ENCODE data around the gene PHOSPHO2. TPM values are rescaled to one million over a fixed set of nuclear protein-coding genes. Genes with fewer than 3 reads are reported as not detected.

PHOSPHO2 gene
- total RNA-seq, 1 experiment from 2014 or later, result 5.0 TPM

DNA sequence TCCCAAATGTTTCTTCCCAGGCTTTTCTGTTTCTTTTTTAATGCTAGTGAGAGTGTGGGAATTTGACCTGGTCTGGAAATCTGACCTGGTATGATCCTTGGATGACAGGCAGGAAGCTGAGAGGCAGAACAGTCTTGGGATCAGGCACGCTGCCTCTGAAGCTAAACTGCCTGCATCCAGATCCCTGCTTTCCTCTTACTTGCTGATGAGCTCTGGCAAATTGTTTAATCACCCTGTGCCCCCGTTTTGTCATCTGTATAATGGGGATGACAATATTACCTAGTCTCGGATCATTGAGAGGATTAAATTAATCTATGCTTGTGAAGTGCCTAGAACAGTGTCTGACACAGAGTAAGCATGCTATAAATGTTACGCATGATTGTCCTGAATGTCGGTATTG, 42.6 kb downstream of the PHOSPHO2 start:
- H3K4me3 ChIP-seq (ENCODE audit: low read depth, low read length), result no peak overlapping the region
- ChIA-PET POLR2A (no interaction called here), CTCF (no interaction called here)
- no peaks in the 10 kb centered on the region for H3K27me3 Mint-ChIP-seq (ENCODE audit: insufficient read depth, unreplicated experiment)
- H3K36me3 Mint-ChIP-seq (ENCODE audit: insufficient read depth, unreplicated experiment), result peaks cover 18% of the 10 kb centered on the region
- H3K4me1 ChIP-seq, result peaks cover 8% of the 10 kb centered on the region; the same call in 1 of the 2 replicates
- H3K4me3 Mint-ChIP-seq (ENCODE audit: unreplicated experiment), result no peak overlapping the region
- no peaks in the 10 kb centered on the region; the same call in 1 of the 2 replicates for H3K36me3 ChIP-seq (ENCODE audit: control insufficient read depth, insufficient read depth, low read length)
- TF ChIP-seq, protein P1, sequence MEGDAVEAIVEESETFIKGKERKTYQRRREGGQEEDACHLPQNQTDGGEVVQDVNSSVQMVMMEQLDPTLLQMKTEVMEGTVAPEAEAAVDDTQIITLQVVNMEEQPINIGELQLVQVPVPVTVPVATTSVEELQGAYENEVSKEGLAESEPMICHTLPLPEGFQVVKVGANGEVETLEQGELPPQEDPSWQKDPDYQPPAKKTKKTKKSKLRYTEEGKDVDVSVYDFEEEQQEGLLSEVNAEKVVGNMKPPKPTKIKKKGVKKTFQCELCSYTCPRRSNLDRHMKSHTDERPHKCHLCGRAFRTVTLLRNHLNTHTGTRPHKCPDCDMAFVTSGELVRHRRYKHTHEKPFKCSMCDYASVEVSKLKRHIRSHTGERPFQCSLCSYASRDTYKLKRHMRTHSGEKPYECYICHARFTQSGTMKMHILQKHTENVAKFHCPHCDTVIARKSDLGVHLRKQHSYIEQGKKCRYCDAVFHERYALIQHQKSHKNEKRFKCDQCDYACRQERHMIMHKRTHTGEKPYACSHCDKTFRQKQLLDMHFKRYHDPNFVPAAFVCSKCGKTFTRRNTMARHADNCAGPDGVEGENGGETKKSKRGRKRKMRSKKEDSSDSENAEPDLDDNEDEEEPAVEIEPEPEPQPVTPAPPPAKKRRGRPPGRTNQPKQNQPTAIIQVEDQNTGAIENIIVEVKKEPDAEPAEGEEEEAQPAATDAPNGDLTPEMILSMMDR (IDR thresholded peaks at IDR 0.05; ENCODE audit: insufficient read depth in 1 of 2, low read depth in 1 of 2, low read length in 1 of 2, severe bottlenecking in 1 of 2, unreplicated experiment in 1 of 2), result no peak
- H3K4me1 Mint-ChIP-seq (ENCODE audit: low read depth, unreplicated experiment), result peaks cover 5% of the 10 kb centered on the region
- intact Hi-C loops (cut with micrococcal nuclease; ENCODE audit: unreplicated experiment), result no loop called here
- no peaks in the 10 kb centered on the region for H3K9me3 ChIP-seq
- BruUV-seq (replicated peaks), result no TSS peak
- H3K27me3 ChIP-seq (replicated peaks; ENCODE audit: control insufficient read depth, insufficient read depth, low read length), result no peaks in the 10 kb centered on the region
- H3K9me3 Mint-ChIP-seq (ENCODE audit: unreplicated experiment), result peaks cover 10% of the 10 kb centered on the region
- H3K27ac Mint-ChIP-seq (ENCODE audit: unreplicated experiment), result no peak overlapping the region
- no peak for DNase-seq

DNA sequence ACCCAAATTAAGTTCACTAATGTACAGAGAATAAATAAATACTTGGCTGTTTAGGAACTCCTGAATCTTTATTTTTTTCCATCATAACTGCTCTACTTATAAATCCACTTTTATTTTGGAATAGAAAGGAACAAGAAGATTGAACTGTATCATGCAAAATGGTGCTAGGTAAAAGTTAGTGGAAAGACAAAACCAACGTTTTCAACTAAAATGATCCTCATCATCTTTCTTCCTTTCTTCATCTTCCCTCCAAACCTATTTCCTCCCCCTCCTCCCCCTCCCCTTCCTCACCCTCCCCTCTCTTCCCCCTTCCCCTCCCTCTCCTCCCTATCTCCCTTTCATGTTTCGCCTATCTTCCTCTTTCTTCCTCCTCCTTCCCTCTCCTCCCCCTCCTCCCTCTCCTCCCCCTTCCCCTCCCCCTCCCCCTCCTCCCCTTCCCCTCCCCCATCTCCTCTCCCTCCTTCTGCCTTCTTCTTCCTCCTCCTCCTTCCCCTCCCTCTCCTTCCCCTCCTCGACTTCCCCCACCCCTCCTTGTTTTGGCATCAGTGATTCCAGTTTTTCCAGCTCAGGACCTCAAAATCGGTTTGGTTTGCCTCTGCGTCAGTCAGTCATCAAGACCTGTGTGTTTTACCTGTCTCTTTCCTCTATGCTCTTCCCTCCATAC, 44.4 kb downstream of the PHOSPHO2 start:
- Histone ChIP-seq H3K27me3 (replicated peaks; ENCODE audit: control insufficient read depth, insufficient read depth, low read length) (no peaks in the 10 kb centered on the region), H3K4me3 (ENCODE audit: low read depth, low read length) (no peak overlapping the region), H3K9me3 (no peaks in the 10 kb centered on the region), H3K4me1 (peaks cover 8% of the 10 kb centered on the region; the same call in 1 of the 2 replicates), H3K36me3 (ENCODE audit: control insufficient read depth, insufficient read depth, low read length) (no peaks in the 10 kb centered on the region; the same call in 1 of the 2 replicates)
- Mint-ChIP-seq H3K27me3 (ENCODE audit: insufficient read depth, unreplicated experiment) (no peaks in the 10 kb centered on the region), H3K4me1 (ENCODE audit: low read depth, unreplicated experiment) (peaks cover 5% of the 10 kb centered on the region), H3K36me3 (ENCODE audit: insufficient read depth, unreplicated experiment) (peaks cover 13% of the 10 kb centered on the region), H3K27ac (ENCODE audit: unreplicated experiment) (no peak overlapping the region), H3K9me3 (ENCODE audit: unreplicated experiment) (peaks cover 10% of the 10 kb centered on the region), H3K4me3 (ENCODE audit: unreplicated experiment) (no peak overlapping the region)
- DNase-seq, result no peak
- BruUV-seq (replicated peaks), result no TSS peak
- TF ChIP-seq, protein P1 (IDR thresholded peaks at IDR 0.05; ENCODE audit: insufficient read depth in 1 of 2, low read depth in 1 of 2, low read length in 1 of 2, severe bottlenecking in 1 of 2, unreplicated experiment in 1 of 2), result no peak
- intact Hi-C loops (cut with micrococcal nuclease; ENCODE audit: unreplicated experiment), result no loop called here
- CTCF ChIA-PET, result no interaction called here
- POLR2A ChIA-PET, result no interaction called here

- ChIA-PET POLR2A (no interaction called here), CTCF (no interaction called here)
- no TSS peak for BruUV-seq (replicated peaks)
- intact Hi-C loops (cut with micrococcal nuclease; ENCODE audit: unreplicated experiment), result no loop called here
- Histone ChIP-seq H3K27me3 (replicated peaks; ENCODE audit: control insufficient read depth, insufficient read depth, low read length) (no peaks in the 10 kb centered on the region), H3K4me3 (ENCODE audit: low read depth, low read length) (no peak overlapping the region), H3K36me3 (ENCODE audit: control insufficient read depth, insufficient read depth, low read length) (no peaks in the 10 kb centered on the region; the same call in 1 of the 2 replicates), H3K4me1 (peaks cover 8% of the 10 kb centered on the region; the same call in 1 of the 2 replicates), H3K9me3 (no peaks in the 10 kb centered on the region)
- no peaks in the 10 kb centered on the region for H3K27me3 Mint-ChIP-seq (ENCODE audit: insufficient read depth, unreplicated experiment)
- peaks cover 10% of the 10 kb centered on the region for H3K9me3 Mint-ChIP-seq (ENCODE audit: unreplicated experiment)
- peaks cover 16% of the 10 kb centered on the region for H3K36me3 Mint-ChIP-seq (ENCODE audit: insufficient read depth, unreplicated experiment)
- peaks cover 5% of the 10 kb centered on the region for H3K4me1 Mint-ChIP-seq (ENCODE audit: low read depth, unreplicated experiment)
- TF ChIP-seq, protein P1 (IDR thresholded peaks at IDR 0.05; ENCODE audit: insufficient read depth in 1 of 2, low read depth in 1 of 2, low read length in 1 of 2, severe bottlenecking in 1 of 2, unreplicated experiment in 1 of 2), result no peak
- DNase-seq, result no peak
- no peak overlapping the region for H3K4me3 Mint-ChIP-seq (ENCODE audit: unreplicated experiment)
- no peak overlapping the region for H3K27ac Mint-ChIP-seq (ENCODE audit: unreplicated experiment)
Observed at GRCh38 chr2:169739351-169739750, 45.1 kb downstream of the PHOSPHO2 start.

Measured in Caco-2 (cell line).